ENCODE measurements around the gene TSPAN5.

The TSPAN5 gene

GRCh38 chr4:98512918-98513317 lies 145.5 kb downstream of the TSPAN5 start:
- DNase-seq = no peak

GRCh38 chr4:98510757-98511517 lies 147.5 kb downstream of the TSPAN5 start:
- DNase-seq = no peak

- no peak for DNase-seq
Observed at GRCh38 chr4:98510340-98510739, 148.1 kb downstream of the TSPAN5 start.

DNA sequence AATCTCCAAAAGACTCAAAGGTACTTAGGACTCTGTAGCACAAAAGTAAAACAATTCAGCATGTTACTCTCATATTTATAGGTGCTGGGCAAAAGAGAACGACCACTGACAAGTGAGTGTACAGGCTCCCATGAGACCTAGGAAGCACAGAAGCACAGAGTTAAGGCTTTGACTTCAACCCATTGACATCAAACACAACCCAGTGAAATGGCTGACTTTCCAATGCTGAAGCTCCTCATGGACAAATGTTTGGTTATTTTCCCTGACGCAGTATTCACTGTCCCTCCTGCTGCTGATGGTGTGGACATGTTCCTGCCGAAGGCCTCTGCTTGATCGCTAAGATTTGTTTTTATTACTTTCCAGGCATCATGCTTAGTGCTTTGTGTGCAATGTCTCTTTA lies 148.7 kb downstream of the TSPAN5 start:
- DNase-seq = no peak

- no peak for DNase-seq
Observed at GRCh38 chr4:98508829-98509598, 149.4 kb downstream of the TSPAN5 start.

DNA sequence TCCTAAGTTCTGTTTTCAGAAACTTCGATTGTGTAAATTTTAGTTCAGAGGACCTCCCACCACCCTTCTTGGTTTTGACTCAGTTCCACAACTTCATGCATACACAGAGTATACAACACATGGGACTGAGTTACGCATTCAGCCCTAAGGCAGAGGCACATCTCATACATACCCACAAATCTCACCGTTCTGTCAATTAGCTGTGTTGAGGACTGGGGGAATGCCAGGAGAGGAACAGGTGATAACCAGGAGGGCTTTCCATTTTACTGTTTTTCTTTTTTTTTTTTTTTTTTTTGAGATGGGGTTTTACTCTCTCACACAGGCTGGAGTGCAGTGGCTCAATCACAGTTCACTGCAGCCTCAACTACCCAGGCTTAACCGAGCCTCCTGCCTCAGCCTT lies 150.2 kb downstream of the TSPAN5 start:
- no peak for DNase-seq

GRCh38 chr4:98507299-98507698 lies 151.1 kb downstream of the TSPAN5 start:
- no peak for DNase-seq

GRCh38 chr4:98506462-98507132 lies 151.8 kb downstream of the TSPAN5 start:
- no peak for DNase-seq

GRCh38 chr4:98505992-98506391 lies 152.4 kb downstream of the TSPAN5 start:
- DNase-seq = no peak

GRCh38 chr4:98504091-98504490 lies 154.3 kb downstream of the TSPAN5 start:
- DNase-seq = no peak

- no peak for DNase-seq
Observed at GRCh38 chr4:98503676-98504075, 154.7 kb downstream of the TSPAN5 start.

- no peak for DNase-seq
Observed at GRCh38 chr4:98502624-98503023, 155.8 kb downstream of the TSPAN5 start.

DNA sequence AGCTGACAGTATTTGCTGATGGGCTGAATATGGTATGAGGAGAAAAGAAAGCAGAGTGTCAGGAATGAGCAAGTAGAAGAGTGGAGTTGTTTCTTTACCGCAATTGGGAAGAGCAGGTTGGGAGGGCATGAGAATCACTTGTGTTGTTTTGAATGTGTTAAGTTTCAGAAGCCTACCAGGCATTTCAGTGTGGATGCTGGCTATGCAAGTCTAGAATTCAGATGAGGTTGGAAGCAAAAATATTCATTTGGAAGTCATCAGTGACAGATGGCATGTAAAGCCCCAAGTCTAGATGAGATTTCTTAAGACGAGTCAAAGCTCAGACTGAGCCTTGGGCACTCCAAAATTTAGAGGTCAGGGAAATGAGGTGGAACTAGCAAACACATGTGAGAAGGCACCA lies 156.4 kb downstream of the TSPAN5 start:
- no peak for DNase-seq

GRCh38 chr4:98501383-98501782 lies 157.0 kb downstream of the TSPAN5 start:
- DNase-seq = no peak

GRCh38 chr4:98498774-98499173 lies 159.6 kb downstream of the TSPAN5 start:
- DNase-seq = no peak

GRCh38 chr4:98496152-98496845 lies 162.1 kb downstream of the TSPAN5 start:
- no peak for DNase-seq

- no peak for DNase-seq
Observed at GRCh38 chr4:98493296-98493695, 165.1 kb downstream of the TSPAN5 start.

DNA sequence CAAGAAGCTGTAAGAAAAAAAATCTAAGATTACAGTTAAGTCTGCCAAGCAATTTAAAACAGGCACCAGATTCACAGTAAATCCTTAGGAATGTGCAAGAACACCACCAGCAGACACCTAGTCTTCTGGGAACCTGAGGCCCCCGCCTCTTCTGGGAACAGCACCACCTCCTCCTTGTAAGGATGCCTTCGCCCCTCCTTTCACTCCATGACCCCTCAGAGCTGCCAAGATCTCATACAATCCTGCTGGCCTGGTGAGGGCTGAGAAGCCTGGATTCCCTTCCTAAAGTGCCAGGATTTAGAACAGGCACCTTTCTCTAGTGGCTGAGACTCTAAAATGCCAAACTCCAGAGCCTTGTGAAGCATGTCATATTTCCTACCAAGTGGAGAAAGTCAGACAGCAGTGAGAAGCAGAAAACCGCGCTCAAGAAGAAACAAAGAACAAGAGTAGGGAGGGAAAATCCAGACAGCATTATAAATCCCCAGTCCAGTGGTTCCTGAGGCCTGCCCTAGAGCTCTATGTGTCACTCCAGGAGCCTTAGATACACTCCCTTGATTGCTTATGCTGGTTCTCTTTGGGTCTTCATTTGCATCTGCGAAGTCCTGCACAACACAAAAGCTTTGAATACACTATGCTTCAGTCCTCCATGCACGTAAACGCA lies 166.4 kb downstream of the TSPAN5 start:
- DNase-seq = no peak

- no peak for DNase-seq
Observed at GRCh38 chr4:98490251-98490650, 168.2 kb downstream of the TSPAN5 start.

DNA sequence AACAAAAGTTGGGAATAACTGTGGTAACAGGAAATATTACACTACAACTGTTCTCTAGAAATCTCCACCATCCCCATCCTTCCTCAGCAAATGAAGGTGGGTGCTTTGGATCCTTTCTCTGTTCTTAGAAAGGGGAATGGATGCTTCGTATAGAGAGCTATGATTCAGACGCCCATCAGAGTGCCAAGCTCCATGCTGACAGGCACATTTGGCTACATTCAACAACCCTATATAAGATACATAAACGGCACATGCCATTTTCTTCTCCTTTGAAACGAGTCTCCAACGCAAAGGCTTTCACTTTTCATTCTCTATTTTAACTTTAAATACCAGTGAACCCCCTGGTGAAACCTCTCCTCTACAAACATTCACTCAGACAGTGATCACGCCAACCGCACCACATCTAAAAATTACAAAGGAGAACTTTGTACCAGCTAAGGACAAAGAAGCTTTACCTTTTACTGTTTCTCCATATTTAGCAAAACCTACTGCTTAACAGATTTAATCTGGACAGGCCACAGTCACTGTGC lies 172.5 kb downstream of the TSPAN5 start:
- DNase-seq = no peak

DNA sequence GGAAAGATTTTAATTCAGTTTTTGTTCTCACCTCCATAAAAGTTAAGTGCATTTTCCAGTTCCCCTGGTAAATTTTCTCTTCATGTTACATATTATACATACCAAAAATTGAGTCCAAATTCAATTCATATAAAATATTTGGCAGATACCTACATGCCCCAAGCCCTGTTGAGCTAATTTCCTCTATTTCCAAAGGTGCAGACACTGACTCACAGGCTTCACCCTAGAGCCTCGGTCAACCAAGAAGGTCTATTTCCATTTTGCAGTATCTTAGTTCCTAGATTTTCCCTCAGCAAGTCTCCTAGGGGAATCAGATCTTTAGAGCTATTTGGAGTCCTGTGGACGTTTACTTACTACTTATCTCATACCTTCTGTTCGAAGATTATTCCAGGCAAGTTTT lies 174.4 kb downstream of the TSPAN5 start:
- no peak for DNase-seq
